Calu3 (cell line): ENCODE results near the gene ZNF853. TPM values are rescaled to one million over a fixed set of nuclear protein-coding genes. Genes with fewer than 3 reads are reported as not detected.
"Not testable (repeated sequence)": the region's sequence is repeated elsewhere in the genome, so short reads cannot be mapped to it uniquely, and the experiment has no call there.

Experiments
- BruUV-seq: library from RNA; stranded (reverse); fragments of 400-500 nt; replicated peaks from 2 replicates; lab custom pipeline; 2021; lab: Mats Ljungman, UMichigan
- CTCF ChIA-PET: fragments of 300-600 bp; sonication (Branson Sonifier 250); formaldehyde crosslinking; loops from one replicate; lab custom pipeline; 2022; ENCODE audit warnings: antibody characterized with exemption; lab: Charles Lee
- DNase-seq: peaks from one replicate; pipeline ENCODE4 v3.0.0; 2022
- H3K27ac Mint-ChIP-seq: one replicate; pipeline ENCODE4 v1.8.0; 2022; ENCODE audit warnings: mixed read lengths; ENCODE audit not compliant: unreplicated experiment
- H3K27me3 Mint-ChIP-seq: one replicate; pipeline ENCODE4 v1.8.0; 2022; ENCODE audit warnings: mixed read lengths; ENCODE audit not compliant: unreplicated experiment
- H3K36me3 Mint-ChIP-seq: one replicate; pipeline ENCODE4 v1.8.0; 2022; ENCODE audit warnings: mild to moderate bottlenecking, moderate library complexity, mixed read lengths; ENCODE audit not compliant: insufficient read depth, unreplicated experiment
- H3K4me1 Mint-ChIP-seq: one replicate; pipeline ENCODE4 v1.8.0; 2022; ENCODE audit warnings: mild to moderate bottlenecking, low read depth, mixed read lengths; ENCODE audit not compliant: unreplicated experiment
- H3K4me3 Mint-ChIP-seq: one replicate; pipeline ENCODE4 v1.8.0; 2022; ENCODE audit warnings: mild to moderate bottlenecking, low read depth, moderate library complexity, mixed read lengths; ENCODE audit not compliant: unreplicated experiment
- H3K9me3 Mint-ChIP-seq: one replicate; pipeline ENCODE4 v1.8.0; 2022; ENCODE audit warnings: low read depth, mixed read lengths; ENCODE audit not compliant: unreplicated experiment
- CTCF ChIP-seq: fragments of 200-600 bp; IDR thresholded peaks from one replicate; pipeline ENCODE4 v1.8.0; 2022; ENCODE audit warnings: antibody characterized with exemption; ENCODE audit not compliant: unreplicated experiment
- intact Hi-C: fragments of 100-400 bp; cut with micrococcal nuclease; formaldehyde crosslinking; loops from one replicate; pipeline ENCODE4 v1.10.0; 2022; ENCODE audit not compliant: unreplicated experiment
- total RNA-seq: library from RNA; stranded (reverse); gene quantifications from 2 replicates; pipeline ENCODE4 v1.2.3, GENCODE V29; 2022

ZNF853 gene
- total RNA-seq, 1 experiment from 2014 or later: 11.4 TPM

- H3K36me3 Mint-ChIP-seq: peaks cover 57% of the 10 kb centered on the region
- H3K4me1 Mint-ChIP-seq: no peaks in the 10 kb centered on the region
- H3K27me3 Mint-ChIP-seq: no peaks in the 10 kb centered on the region
- intact Hi-C loops: no loop called here
- H3K27ac Mint-ChIP-seq: peak overlapping the region; percentile 77
- peaks cover 6% of the 10 kb centered on the region for H3K9me3 Mint-ChIP-seq
- no peak for TF ChIP-seq CTCF
- CTCF ChIA-PET: no interaction called here
- no peak for DNase-seq
- no TSS peak for BruUV-seq
- no peak overlapping the region for H3K4me3 Mint-ChIP-seq
Observed at GRCh38 chr7:6655636-6656385, 40.4 kb downstream of the ZNF853 start.

- Mint-ChIP-seq H3K27me3 (no peaks in the 10 kb centered on the region), H3K9me3 (peaks cover 8% of the 10 kb centered on the region)
- no peak for DNase-seq
Observed at GRCh38 chr7:6656413-6656812, 41.0 kb downstream of the ZNF853 start.

GRCh38 chr7:6658618-6659345 lies 43.4 kb downstream of the ZNF853 start:
- no peak overlapping the region for H3K27ac Mint-ChIP-seq
- H3K36me3 Mint-ChIP-seq: peaks cover 27% of the 10 kb centered on the region
- intact Hi-C loops: no loop called here
- no peaks in the 10 kb centered on the region for H3K27me3 Mint-ChIP-seq
- H3K4me1 Mint-ChIP-seq: no peaks in the 10 kb centered on the region
- H3K4me3 Mint-ChIP-seq: no peak overlapping the region
- H3K9me3 Mint-ChIP-seq: peaks cover 8% of the 10 kb centered on the region
- no TSS peak for BruUV-seq
- no peak for TF ChIP-seq CTCF
- DNase-seq: no peak
- CTCF ChIA-PET: no interaction called here

More at GRCh38 chr7:6656413-6656812, 41.0 kb downstream of the ZNF853 start:
- intact Hi-C loops: no loop called here
- no peak for TF ChIP-seq CTCF
- Mint-ChIP-seq H3K4me1 (no peaks in the 10 kb centered on the region), H3K4me3 (no peak overlapping the region), H3K27ac (no peak overlapping the region), H3K36me3 (peaks cover 51% of the 10 kb centered on the region)
- no TSS peak for BruUV-seq
- CTCF ChIA-PET: interaction anchor here (0.7 kb wide), 1 partner anchor 624 kb away, joined by 5 read pairs; no protein-coding TSS in a partner anchor

GRCh38 chr7:6670851-6671250 lies 55.4 kb downstream of the ZNF853 start:
- H3K27ac Mint-ChIP-seq, H3K4me1 Mint-ChIP-seq, H3K27me3 Mint-ChIP-seq, intact Hi-C loops, DNase-seq, H3K36me3 Mint-ChIP-seq, H3K4me3 Mint-ChIP-seq, CTCF ChIA-PET, BruUV-seq: not testable (repeated sequence)
- H3K9me3 Mint-ChIP-seq: peaks cover 39% of the 10 kb centered on the region

Other genes starting within 250 kb of the ZNF853 start
- gene RAC1, start 241.1 kb upstream of the ZNF853 start, total RNA-seq: 574 and 592 TPM in 2 replicates
- gene DAGLB, start 167.7 kb upstream of the ZNF853 start, total RNA-seq: 36.8 and 38.1 TPM in 2 replicates
- 292 and 301 TPM in 2 replicates for gene KDELR2, start 131.5 kb upstream of the ZNF853 start, total RNA-seq
- 1.2 and 1.4 TPM in 2 replicates for gene GRID2IP, start 64.1 kb upstream of the ZNF853 start, total RNA-seq
- 80.7 and 83.9 TPM in 2 replicates for gene ZDHHC4, start 38.2 kb upstream of the ZNF853 start, total RNA-seq
- 34.1 and 35.0 TPM in 2 replicates for gene INTS15, start 25.6 kb upstream of the ZNF853 start, total RNA-seq
- gene ZNF316, start 21.7 kb downstream of the ZNF853 start, total RNA-seq: 48.9 and 49.4 TPM in 2 replicates
- gene ZNF12, start 91.3 kb downstream of the ZNF853 start, total RNA-seq: 32.4 and 36.2 TPM in 2 replicates
- 0.29 and 0.71 TPM in 2 replicates for gene RSPH10B2, start 138.5 kb downstream of the ZNF853 start, total RNA-seq
- gene CCZ1B, start 210.7 kb downstream of the ZNF853 start, total RNA-seq: 108 and 111 TPM in 2 replicates